Measurements from ENCODE around the gene FZD1. TPM values are rescaled to one million over a fixed set of nuclear protein-coding genes. Genes with fewer than 3 reads are reported as not detected.

The FZD1 gene
- total and polyA plus RNA-seq, 10 of the 15 experiments (the other 5 are each of a cell fraction or from before 2014, with no cell fraction given) = 0.07 to 0.56 (median 0.18) TPM

GRCh38 chr7:91233212-91233611 is 31.0 kb upstream of the FZD1 start (continued):
- TF ChIP-seq PKNOX1 (IDR thresholded peaks at IDR 0.05) (no peak), FOS (IDR thresholded peaks at IDR 0.05; ENCODE audit: borderline replicate concordance, extremely low read depth, insufficient read length) (no peak), ZNF24 (IDR thresholded peaks at IDR 0.05) (no peak), ZNF592 (IDR thresholded peaks at IDR 0.05) (no peak), MEF2A (IDR thresholded peaks at IDR 0.05; ENCODE audit: insufficient read depth, low read depth, low read length) (no peak), NFIC (IDR thresholded peaks at IDR 0.05; ENCODE audit: low read depth, low read length) (no peak), ZNF622 (IDR thresholded peaks at IDR 0.05) (no peak), NR2F1 (conservative IDR thresholded peaks at IDR 0.05) (no peak), LARP7 (IDR thresholded peaks at IDR 0.05) (no peak)
- TF ChIP-seq, protein P1, sequence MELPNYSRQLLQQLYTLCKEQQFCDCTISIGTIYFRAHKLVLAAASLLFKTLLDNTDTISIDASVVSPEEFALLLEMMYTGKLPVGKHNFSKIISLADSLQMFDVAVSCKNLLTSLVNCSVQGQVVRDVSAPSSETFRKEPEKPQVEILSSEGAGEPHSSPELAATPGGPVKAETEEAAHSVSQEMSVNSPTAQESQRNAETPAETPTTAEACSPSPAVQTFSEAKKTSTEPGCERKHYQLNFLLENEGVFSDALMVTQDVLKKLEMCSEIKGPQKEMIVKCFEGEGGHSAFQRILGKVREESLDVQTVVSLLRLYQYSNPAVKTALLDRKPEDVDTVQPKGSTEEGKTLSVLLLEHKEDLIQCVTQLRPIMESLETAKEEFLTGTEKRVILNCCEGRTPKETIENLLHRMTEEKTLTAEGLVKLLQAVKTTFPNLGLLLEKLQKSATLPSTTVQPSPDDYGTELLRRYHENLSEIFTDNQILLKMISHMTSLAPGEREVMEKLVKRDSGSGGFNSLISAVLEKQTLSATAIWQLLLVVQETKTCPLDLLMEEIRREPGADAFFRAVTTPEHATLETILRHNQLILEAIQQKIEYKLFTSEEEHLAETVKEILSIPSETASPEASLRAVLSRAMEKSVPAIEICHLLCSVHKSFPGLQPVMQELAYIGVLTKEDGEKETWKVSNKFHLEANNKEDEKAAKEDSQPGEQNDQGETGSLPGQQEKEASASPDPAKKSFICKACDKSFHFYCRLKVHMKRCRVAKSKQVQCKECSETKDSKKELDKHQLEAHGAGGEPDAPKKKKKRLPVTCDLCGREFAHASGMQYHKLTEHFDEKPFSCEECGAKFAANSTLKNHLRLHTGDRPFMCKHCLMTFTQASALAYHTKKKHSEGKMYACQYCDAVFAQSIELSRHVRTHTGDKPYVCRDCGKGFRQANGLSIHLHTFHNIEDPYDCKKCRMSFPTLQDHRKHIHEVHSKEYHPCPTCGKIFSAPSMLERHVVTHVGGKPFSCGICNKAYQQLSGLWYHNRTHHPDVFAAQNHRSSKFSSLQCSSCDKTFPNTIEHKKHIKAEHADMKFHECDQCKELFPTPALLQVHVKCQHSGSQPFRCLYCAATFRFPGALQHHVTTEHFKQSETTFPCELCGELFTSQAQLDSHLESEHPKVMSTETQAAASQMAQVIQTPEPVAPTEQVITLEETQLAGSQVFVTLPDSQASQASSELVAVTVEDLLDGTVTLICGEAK (IDR thresholded peaks at IDR 0.05; ENCODE audit: borderline replicate concordance) = no peak
- TF ChIP-seq, protein P2, sequence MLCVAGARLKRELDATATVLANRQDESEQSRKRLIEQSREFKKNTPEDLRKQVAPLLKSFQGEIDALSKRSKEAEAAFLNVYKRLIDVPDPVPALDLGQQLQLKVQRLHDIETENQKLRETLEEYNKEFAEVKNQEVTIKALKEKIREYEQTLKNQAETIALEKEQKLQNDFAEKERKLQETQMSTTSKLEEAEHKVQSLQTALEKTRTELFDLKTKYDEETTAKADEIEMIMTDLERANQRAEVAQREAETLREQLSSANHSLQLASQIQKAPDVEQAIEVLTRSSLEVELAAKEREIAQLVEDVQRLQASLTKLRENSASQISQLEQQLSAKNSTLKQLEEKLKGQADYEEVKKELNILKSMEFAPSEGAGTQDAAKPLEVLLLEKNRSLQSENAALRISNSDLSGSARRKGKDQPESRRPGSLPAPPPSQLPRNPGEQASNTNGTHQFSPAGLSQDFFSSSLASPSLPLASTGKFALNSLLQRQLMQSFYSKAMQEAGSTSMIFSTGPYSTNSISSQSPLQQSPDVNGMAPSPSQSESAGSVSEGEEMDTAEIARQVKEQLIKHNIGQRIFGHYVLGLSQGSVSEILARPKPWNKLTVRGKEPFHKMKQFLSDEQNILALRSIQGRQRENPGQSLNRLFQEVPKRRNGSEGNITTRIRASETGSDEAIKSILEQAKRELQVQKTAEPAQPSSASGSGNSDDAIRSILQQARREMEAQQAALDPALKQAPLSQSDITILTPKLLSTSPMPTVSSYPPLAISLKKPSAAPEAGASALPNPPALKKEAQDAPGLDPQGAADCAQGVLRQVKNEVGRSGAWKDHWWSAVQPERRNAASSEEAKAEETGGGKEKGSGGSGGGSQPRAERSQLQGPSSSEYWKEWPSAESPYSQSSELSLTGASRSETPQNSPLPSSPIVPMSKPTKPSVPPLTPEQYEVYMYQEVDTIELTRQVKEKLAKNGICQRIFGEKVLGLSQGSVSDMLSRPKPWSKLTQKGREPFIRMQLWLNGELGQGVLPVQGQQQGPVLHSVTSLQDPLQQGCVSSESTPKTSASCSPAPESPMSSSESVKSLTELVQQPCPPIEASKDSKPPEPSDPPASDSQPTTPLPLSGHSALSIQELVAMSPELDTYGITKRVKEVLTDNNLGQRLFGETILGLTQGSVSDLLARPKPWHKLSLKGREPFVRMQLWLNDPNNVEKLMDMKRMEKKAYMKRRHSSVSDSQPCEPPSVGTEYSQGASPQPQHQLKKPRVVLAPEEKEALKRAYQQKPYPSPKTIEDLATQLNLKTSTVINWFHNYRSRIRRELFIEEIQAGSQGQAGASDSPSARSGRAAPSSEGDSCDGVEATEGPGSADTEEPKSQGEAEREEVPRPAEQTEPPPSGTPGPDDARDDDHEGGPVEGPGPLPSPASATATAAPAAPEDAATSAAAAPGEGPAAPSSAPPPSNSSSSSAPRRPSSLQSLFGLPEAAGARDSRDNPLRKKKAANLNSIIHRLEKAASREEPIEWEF (IDR thresholded peaks at IDR 0.05; ENCODE audit: insufficient replicate concordance, low read depth, low read length) = no peak
- TF ChIP-seq, protein P3, sequence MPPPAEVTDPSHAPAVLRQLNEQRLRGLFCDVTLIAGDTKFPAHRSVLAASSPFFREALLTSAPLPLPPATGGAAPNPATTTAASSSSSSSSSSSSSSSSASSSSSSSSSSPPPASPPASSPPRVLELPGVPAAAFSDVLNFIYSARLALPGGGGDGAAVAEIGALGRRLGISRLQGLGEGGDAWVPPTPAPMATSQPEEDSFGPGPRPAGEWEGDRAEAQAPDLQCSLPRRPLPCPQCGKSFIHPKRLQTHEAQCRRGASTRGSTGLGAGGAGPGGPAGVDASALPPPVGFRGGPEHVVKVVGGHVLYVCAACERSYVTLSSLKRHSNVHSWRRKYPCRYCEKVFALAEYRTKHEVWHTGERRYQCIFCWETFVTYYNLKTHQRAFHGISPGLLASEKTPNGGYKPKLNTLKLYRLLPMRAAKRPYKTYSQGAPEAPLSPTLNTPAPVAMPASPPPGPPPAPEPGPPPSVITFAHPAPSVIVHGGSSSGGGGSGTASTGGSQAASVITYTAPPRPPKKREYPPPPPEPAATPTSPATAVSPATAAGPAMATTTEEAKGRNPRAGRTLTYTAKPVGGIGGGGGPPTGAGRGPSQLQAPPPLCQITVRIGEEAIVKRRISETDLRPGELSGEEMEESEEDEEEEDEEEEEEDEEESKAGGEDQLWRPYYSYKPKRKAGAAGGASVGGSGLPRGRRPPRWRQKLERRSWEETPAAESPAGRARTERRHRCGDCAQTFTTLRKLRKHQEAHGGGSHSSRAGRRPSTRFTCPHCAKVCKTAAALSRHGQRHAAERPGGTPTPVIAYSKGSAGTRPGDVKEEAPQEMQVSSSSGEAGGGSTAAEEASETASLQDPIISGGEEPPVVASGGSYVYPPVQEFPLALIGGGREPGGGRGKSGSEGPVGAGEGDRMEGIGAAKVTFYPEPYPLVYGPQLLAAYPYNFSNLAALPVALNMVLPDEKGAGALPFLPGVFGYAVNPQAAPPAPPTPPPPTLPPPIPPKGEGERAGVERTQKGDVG (CRISPR knock-in tag; IDR thresholded peaks at IDR 0.05) = no peak
